ENCODE results near the gene TSC22D2. TPM values are rescaled to one million over a fixed set of nuclear protein-coding genes. Genes with fewer than 3 reads are reported as not detected.
A peak's percentile ranks its signal among the peaks of the same experiment; 100 is the strongest.

TSC22D2 gene
- total RNA-seq, 6 experiments from 2014 or later: 10.3 to 30.4 (median 13.2) TPM

GRCh38 chr3:150412561-150413231 lies 4.6 kb downstream of the TSC22D2 start:
- ATAC-seq (peak in 1 of 4 donors; percentile 7), DNase-seq (no peak)
- Histone ChIP-seq H3K9me3 (no peaks in the 10 kb centered on the region), H3K4me3 (peak overlapping the region; percentile 79 to 86 (median 83)), H3K27me3 (no peaks in the 10 kb centered on the region), H3K27ac (peak overlapping the region in 2 of 3 donors; percentile 21 to 22), H3K36me3 (no peaks in the 10 kb centered on the region), H3K4me1 (peaks cover 0 to 32% (median 9%) of the 10 kb centered on the region in 4 donors)
- intact Hi-C loops (cut with DNase I): loop anchor here in 1 of 2 donors (5.0 kb wide), 1 partner anchor 85 kb away; no protein-coding TSS in a partner anchor
- WGBS (ENCODE audit: insufficient coverage, low coverage, low lambda C conversion rate, missing lambda C conversion rate): 0% methylated on average over 5 of the region's 5 CpGs
- TF ChIP-seq CTCF (IDR thresholded peaks at IDR 0.05) (no peak), POLR2A (IDR thresholded peaks at IDR 0.05) (no peak)

DNA sequence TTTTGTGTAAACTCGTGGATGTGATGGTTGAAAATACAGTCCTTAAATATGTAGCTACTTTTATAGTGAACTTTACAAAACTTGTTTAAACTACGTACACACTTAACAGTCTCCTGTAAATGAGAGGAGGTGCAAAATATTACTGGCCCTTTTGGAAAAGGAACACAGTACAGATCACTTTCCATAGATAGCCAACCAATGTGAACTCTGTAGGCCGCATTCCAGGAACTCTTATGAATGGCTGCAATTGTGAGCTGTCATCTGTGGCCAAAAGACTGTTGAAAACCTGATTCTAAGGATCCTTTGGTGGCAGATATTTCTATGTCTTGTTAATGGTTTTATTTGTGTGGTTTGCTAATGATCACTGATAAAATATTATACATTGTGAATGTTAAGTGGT lies 6.2 kb downstream of the TSC22D2 start:
- peak overlapping the region in 1 of 3 donors; percentile 86 for H3K4me3 ChIP-seq
- no peaks in the 10 kb centered on the region for H3K36me3 ChIP-seq
- no peaks in the 10 kb centered on the region for H3K27me3 ChIP-seq
- WGBS (ENCODE audit: insufficient coverage, low coverage, low lambda C conversion rate, missing lambda C conversion rate): 35% methylated on average over 3 of the region's 3 CpGs
- peaks cover 0 to 34% (median 9%) of the 10 kb centered on the region in 4 donors for H3K4me1 ChIP-seq
- TF ChIP-seq POLR2A (IDR thresholded peaks at IDR 0.05) (no peak), CTCF (IDR thresholded peaks at IDR 0.05) (no peak)
- DNase-seq (no peak), ATAC-seq (no peak)
- no peak overlapping the region for H3K27ac ChIP-seq
- intact Hi-C loops (cut with DNase I): loop anchor here in 1 of 2 donors (5.0 kb wide), 1 partner anchor 83 kb away; no protein-coding TSS in a partner anchor
- H3K9me3 ChIP-seq: no peaks in the 10 kb centered on the region

DNA sequence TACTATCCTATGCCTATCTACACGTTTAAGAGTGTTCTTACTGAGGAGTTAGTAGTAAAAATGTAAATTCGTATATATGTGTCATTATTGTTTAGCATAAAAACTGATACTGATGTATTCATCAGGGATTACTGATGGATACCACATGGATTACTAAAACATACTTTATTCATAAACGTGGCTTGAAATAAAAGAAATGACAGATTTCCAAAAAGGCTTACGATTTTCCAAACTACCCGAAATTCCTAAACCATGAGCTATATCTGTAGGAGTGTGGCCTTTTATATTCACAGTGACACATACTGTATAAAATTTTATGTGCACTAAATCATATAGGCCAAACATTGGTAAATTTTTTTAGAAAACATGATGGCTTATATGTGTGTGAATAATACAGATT lies 6.9 kb downstream of the TSC22D2 start:
- no peaks in the 10 kb centered on the region for H3K9me3 ChIP-seq
- ATAC-seq (no peak), DNase-seq (no peak)
- 68% methylated on average over 5 of the region's 5 CpGs for WGBS (ENCODE audit: insufficient coverage, low coverage, low lambda C conversion rate, missing lambda C conversion rate)
- intact Hi-C loops (cut with DNase I): loop anchor here in 1 of 2 donors (5.0 kb wide), 1 partner anchor 82 kb away; no protein-coding TSS in a partner anchor
- no peak for TF ChIP-seq POLR2A (IDR thresholded peaks at IDR 0.05)
- H3K4me1 ChIP-seq: peaks cover 0 to 40% (median 9%) of the 10 kb centered on the region in 4 donors
- H3K36me3 ChIP-seq: no peaks in the 10 kb centered on the region
- no peak overlapping the region for H3K4me3 ChIP-seq
- no peak overlapping the region for H3K27ac ChIP-seq
- no peaks in the 10 kb centered on the region for H3K27me3 ChIP-seq

DNA sequence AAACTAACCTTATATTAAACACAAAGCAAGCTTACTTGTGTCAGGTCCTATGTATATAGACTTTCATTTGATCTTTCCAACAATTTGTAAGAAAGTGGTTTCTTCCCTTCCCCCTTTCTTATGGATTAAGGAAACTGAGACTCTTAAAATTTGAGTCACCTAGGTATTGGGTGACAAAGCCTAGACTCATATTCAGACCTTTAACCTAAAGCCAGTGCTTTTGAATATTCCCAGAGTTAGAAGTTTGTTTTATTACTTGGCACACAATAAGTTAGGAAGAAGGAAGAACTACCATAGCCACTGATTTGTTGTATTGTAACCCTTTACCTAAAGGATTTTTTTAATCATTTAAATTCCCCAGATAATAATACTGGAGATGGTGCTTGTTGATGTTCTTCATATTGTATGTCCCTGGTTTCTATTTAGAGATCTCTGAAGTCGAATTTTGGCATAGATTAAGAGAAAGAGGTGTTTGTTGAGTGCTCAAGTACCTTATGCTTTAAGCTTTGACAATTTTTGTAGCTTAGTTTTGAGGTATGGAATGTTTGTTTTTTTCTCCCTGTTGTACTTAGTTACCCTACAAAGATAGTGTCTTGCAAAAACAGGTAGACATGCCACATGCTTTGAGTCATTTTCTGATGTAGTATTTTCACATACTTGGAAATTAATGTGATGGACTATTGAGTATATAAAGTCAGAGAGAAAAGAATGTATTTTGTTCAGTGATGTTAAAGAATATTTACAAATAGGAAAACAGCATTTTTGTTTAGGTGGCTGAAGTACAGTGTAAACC lies 11.2 kb downstream of the TSC22D2 start:
- DNase-seq (no peak), ATAC-seq (no peak)
- 52% methylated on average over 1 of the region's 1 CpG for WGBS (ENCODE audit: insufficient coverage, low coverage, low lambda C conversion rate, missing lambda C conversion rate)
- Histone ChIP-seq H3K36me3 (no peaks in the 10 kb centered on the region), H3K27me3 (no peaks in the 10 kb centered on the region), H3K27ac (no peak overlapping the region), H3K4me3 (no peak overlapping the region), H3K9me3 (no peaks in the 10 kb centered on the region), H3K4me1 (peaks cover 0 to 22% (median 6%) of the 10 kb centered on the region in 4 donors)
- intact Hi-C loops (cut with DNase I): no loop called here
- TF ChIP-seq CTCF (IDR thresholded peaks at IDR 0.05) (no peak), POLR2A (IDR thresholded peaks at IDR 0.05) (no peak)

DNA sequence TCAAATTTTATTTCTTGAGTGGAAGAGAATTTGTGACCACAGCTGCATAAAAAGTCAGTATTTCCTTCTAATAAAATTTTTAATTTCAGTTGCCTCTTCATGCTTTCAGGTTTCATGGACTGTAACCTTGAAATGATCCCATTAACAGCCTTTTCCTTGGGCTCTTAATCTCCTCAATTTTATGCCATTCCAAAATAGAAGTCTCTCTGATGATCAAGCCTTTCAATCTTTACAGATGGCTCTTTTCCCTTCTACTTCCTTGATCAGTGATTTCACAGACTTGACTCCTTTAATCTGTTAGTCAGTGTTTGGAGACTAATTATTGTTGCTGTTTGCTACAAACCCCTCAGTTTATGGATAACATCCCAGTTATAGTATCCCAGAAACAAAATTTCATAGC lies 11.9 kb downstream of the TSC22D2 start:
- Histone ChIP-seq H3K9me3 (no peaks in the 10 kb centered on the region), H3K4me1 (peaks cover 0 to 22% (median 4%) of the 10 kb centered on the region in 4 donors), H3K4me3 (no peak overlapping the region), H3K27me3 (no peaks in the 10 kb centered on the region), H3K27ac (no peak overlapping the region), H3K36me3 (no peaks in the 10 kb centered on the region)
- DNase-seq (no peak), ATAC-seq (no peak)
- TF ChIP-seq CTCF (IDR thresholded peaks at IDR 0.05) (no peak), POLR2A (IDR thresholded peaks at IDR 0.05) (no peak)
- intact Hi-C loops (cut with DNase I): no loop called here

Measured in right lobe of liver (tissue), 6 donors.